Measurements from ENCODE around the gene SUSD6. TPM values are rescaled to one million over a fixed set of nuclear protein-coding genes. Genes with fewer than 3 reads are reported as not detected.

The SUSD6 gene
- total RNA-seq, 4 donors from 2014 or later: 33.8 to 125 (median 113) TPM

- Histone ChIP-seq H3K9me3 (no peaks in the 10 kb centered on the region), H3K27ac (no peak overlapping the region), H3K27me3 (no peaks in the 10 kb centered on the region), H3K36me3 (peaks cover 0 to 8% (median 0%) of the 10 kb centered on the region in 3 donors), H3K4me3 (no peak overlapping the region), H3K4me1 (peaks cover 3 to 48% (median 23%) of the 10 kb centered on the region in 4 donors)
- no peak for DNase-seq
- no peak for TF ChIP-seq CTCF (IDR thresholded peaks at IDR 0.05)
- no peak for TF ChIP-seq POLR2A (IDR thresholded peaks at IDR 0.05)
Measured at GRCh38 chr14:69699748-69700303, 88.4 kb downstream of the SUSD6 start.

GRCh38 chr14:69700575-69700974 lies 89.2 kb downstream of the SUSD6 start:
- Histone ChIP-seq H3K36me3 (peaks cover 0 to 16% (median 0%) of the 10 kb centered on the region in 3 donors), H3K4me1 (peaks cover 3 to 40% (median 15%) of the 10 kb centered on the region in 4 donors), H3K9me3 (no peaks in the 10 kb centered on the region), H3K4me3 (no peak overlapping the region), H3K27me3 (no peaks in the 10 kb centered on the region), H3K27ac (no peak overlapping the region)
- DNase-seq: no peak
- TF ChIP-seq POLR2A (IDR thresholded peaks at IDR 0.05) (no peak), CTCF (IDR thresholded peaks at IDR 0.05) (no peak)

GRCh38 chr14:69701291-69701690 lies 89.9 kb downstream of the SUSD6 start:
- H3K4me3 ChIP-seq: no peak overlapping the region
- peaks cover 0 to 23% (median 0%) of the 10 kb centered on the region in 3 donors for H3K36me3 ChIP-seq
- peak overlapping the region in 1 of 4 donors; percentile 6 for H3K27ac ChIP-seq
- H3K9me3 ChIP-seq: no peaks in the 10 kb centered on the region
- TF ChIP-seq CTCF (IDR thresholded peaks at IDR 0.05) (no peak), POLR2A (IDR thresholded peaks at IDR 0.05) (no peak)
- H3K4me1 ChIP-seq: peaks cover 0 to 36% (median 11%) of the 10 kb centered on the region in 4 donors
- H3K27me3 ChIP-seq: no peaks in the 10 kb centered on the region
- no peak for DNase-seq

GRCh38 chr14:69701857-69702256 lies 90.5 kb downstream of the SUSD6 start:
- Histone ChIP-seq H3K4me3 (no peak overlapping the region), H3K27me3 (no peaks in the 10 kb centered on the region), H3K36me3 (peaks cover 0 to 28% (median 0%) of the 10 kb centered on the region in 3 donors), H3K27ac (peak overlapping the region in 1 of 4 donors; percentile 6), H3K4me1 (peaks cover 0 to 33% (median 8%) of the 10 kb centered on the region in 4 donors), H3K9me3 (no peaks in the 10 kb centered on the region)
- TF ChIP-seq POLR2A (IDR thresholded peaks at IDR 0.05) (no peak), CTCF (IDR thresholded peaks at IDR 0.05) (no peak)
- DNase-seq: no peak

- Histone ChIP-seq H3K27ac (peak overlapping the region; percentile 3 to 62 (median 32)), H3K9me3 (no peaks in the 10 kb centered on the region), H3K36me3 (peaks cover 0 to 41% (median 0%) of the 10 kb centered on the region in 3 donors), H3K27me3 (no peaks in the 10 kb centered on the region), H3K4me1 (peaks cover 0 to 19% (median 8%) of the 10 kb centered on the region in 4 donors), H3K4me3 (no peak overlapping the region)
- DNase-seq: no peak
- TF ChIP-seq CTCF (IDR thresholded peaks at IDR 0.05) (no peak), POLR2A (IDR thresholded peaks at IDR 0.05) (no peak)
Measured at GRCh38 chr14:69703047-69704039, 91.9 kb downstream of the SUSD6 start.
